ENCODE data around the gene JMJD4. TPM values are rescaled to one million over a fixed set of nuclear protein-coding genes. Genes with fewer than 3 reads are reported as not detected.
A peak's percentile ranks its signal among the peaks of the same experiment; 100 is the strongest.

JMJD4 gene
- total and polyA plus RNA-seq, 9 donors: 5.9 to 28.9 (median 26.2) TPM

- H3K36me3 ChIP-seq: no peaks in the 10 kb centered on the region
- no peak overlapping the region for H3K27ac ChIP-seq
- TF ChIP-seq CTCF (IDR thresholded peaks at IDR 0.05) (no peak), EP300 (IDR thresholded peaks at IDR 0.05) (no peak)
- no peak overlapping the region for H3K4me3 ChIP-seq
- no peak for DNase-seq
- no peaks in the 10 kb centered on the region for H3K9me3 ChIP-seq
- no peaks in the 10 kb centered on the region for H3K27me3 ChIP-seq
- 93 to 94% (median 93%) methylated on average over 12 to 13 of the region's 13 CpGs for WGBS, 3 donors
- intact Hi-C loops (cut with DNase I): no loop called here
- no peaks in the 10 kb centered on the region for H3K4me1 ChIP-seq (ENCODE audit: insufficient read depth)
Observed at GRCh38 chr1:227770812-227771211, 35.7 kb upstream of the JMJD4 start.

GRCh38 chr1:227769936-227770494, 34.9 kb upstream of the JMJD4 start:
- no peaks in the 10 kb centered on the region for H3K36me3 ChIP-seq
- H3K4me1 ChIP-seq (ENCODE audit: insufficient read depth): no peaks in the 10 kb centered on the region
- WGBS, 3 donors: 93 to 94% (median 94%) methylated on average over 15 of the region's 15 CpGs
- no peaks in the 10 kb centered on the region for H3K27me3 ChIP-seq
- H3K4me3 ChIP-seq: no peak overlapping the region
- intact Hi-C loops (cut with DNase I): loop anchor here in 1 of 4 donors (10.0 kb wide), 1 partner anchor 175 kb away; the partner anchor contains the start of gene WNT9A
- H3K9me3 ChIP-seq: no peaks in the 10 kb centered on the region
- DNase-seq: peak in 1 of 5 donors; percentile 14
- no peak overlapping the region for H3K27ac ChIP-seq
- TF ChIP-seq POLR2A (IDR thresholded peaks at IDR 0.05) (no peak), CTCF (IDR thresholded peaks at IDR 0.05) (no peak), EP300 (IDR thresholded peaks at IDR 0.05) (no peak)

- intact Hi-C loops (cut with DNase I): loop anchor here in 1 of 4 donors (10.0 kb wide), 1 partner anchor 176 kb away; the partner anchor contains the start of gene WNT9A
- Histone ChIP-seq H3K9me3 (no peaks in the 10 kb centered on the region), H3K4me3 (no peak overlapping the region), H3K4me1 (ENCODE audit: insufficient read depth) (no peaks in the 10 kb centered on the region), H3K27me3 (no peaks in the 10 kb centered on the region), H3K36me3 (no peaks in the 10 kb centered on the region), H3K27ac (no peak overlapping the region)
- 90 to 92% (median 92%) methylated on average over 20 of the region's 20 CpGs for WGBS, 3 donors
- peak in 1 of 5 donors; percentile 9 for DNase-seq
- TF ChIP-seq CTCF (IDR thresholded peaks at IDR 0.05): no peak
- TF ChIP-seq EP300 (IDR thresholded peaks at IDR 0.05): no peak
- no peak for TF ChIP-seq POLR2A (IDR thresholded peaks at IDR 0.05)
Observed at GRCh38 chr1:227769047-227769935, 34.2 kb upstream of the JMJD4 start.

- Histone ChIP-seq H3K27me3 (no peaks in the 10 kb centered on the region), H3K9me3 (no peaks in the 10 kb centered on the region), H3K4me1 (ENCODE audit: insufficient read depth) (no peaks in the 10 kb centered on the region), H3K36me3 (no peaks in the 10 kb centered on the region), H3K27ac (no peak overlapping the region), H3K4me3 (no peak overlapping the region)
- intact Hi-C loops (cut with DNase I): loop anchor here in 1 of 4 donors (10.0 kb wide), 1 partner anchor 176 kb away; the partner anchor contains the start of gene WNT9A
- whole genome bisulfite sequencing, 3 donors: 83 to 92% (median 92%) methylated on average over 6 of the region's 6 CpGs
- no peak for DNase-seq
- TF ChIP-seq EP300 (IDR thresholded peaks at IDR 0.05) (no peak), POLR2A (IDR thresholded peaks at IDR 0.05) (no peak), CTCF (IDR thresholded peaks at IDR 0.05) (no peak)
Observed at GRCh38 chr1:227768640-227769039, 33.5 kb upstream of the JMJD4 start.
